Lower leg skin (tissue), 3 donors: ENCODE results near the gene DLG2.

Experiments used
- CTCF ChIP-seq, 3 donors: fragments of 450-650 bp; IDR thresholded peaks; one replicate each; pipeline ENCODE4 v1.5.1; 2016; ENCODE audit warnings: antibody characterized with exemption in 3 of 3, mild to moderate bottlenecking in 3 of 3, moderate library complexity in 2 of 3
- POLR2A ChIP-seq, 2 donors: fragments of 450-650 bp; IDR thresholded peaks; one replicate each; pipeline ENCODE4 v1.6.1; 2016 to 2017; ENCODE audit warnings: antibody characterized with exemption in 2 of 2, mild to moderate bottlenecking in 1 of 2, moderate library complexity in 1 of 2

- TF ChIP-seq CTCF (IDR thresholded peaks at IDR 0.05) (no peak), POLR2A (IDR thresholded peaks at IDR 0.05) (no peak)
Observed at GRCh38 chr11:84003181-84003580, 1624.0 kb downstream of the DLG2 start.
